Neural cell (in vitro differentiated cells): Measurements from ENCODE around the gene CRCP.

ENCODE experiments used
- CTCF ChIP-seq: fragments of 450-650 bp; IDR thresholded peaks from 2 replicates; pipeline ENCODE4 v1.5.1; 2014; ENCODE audit warnings: antibody characterized with exemption, mild to moderate bottlenecking, moderate library complexity; ENCODE audit not compliant: poor library complexity, severe bottlenecking
- EP300 ChIP-seq: fragments of 450-650 bp; conservative IDR thresholded peaks from 2 replicates; pipeline ENCODE4 v1.6.1; 2014; ENCODE audit warnings: antibody characterized with exemption, mild to moderate bottlenecking, moderate library complexity; ENCODE audit not compliant: poor library complexity, severe bottlenecking
- RAD21 ChIP-seq: fragments of 450-650 bp; conservative IDR thresholded peaks from 2 replicates; pipeline ENCODE4 v1.6.1; 2014; ENCODE audit warnings: antibody characterized with exemption, mild to moderate bottlenecking, moderate library complexity
- REST ChIP-seq: IDR thresholded peaks from 2 replicates; pipeline ENCODE4 v1.6.1; 2012; ENCODE audit warnings: borderline replicate concordance

DNA sequence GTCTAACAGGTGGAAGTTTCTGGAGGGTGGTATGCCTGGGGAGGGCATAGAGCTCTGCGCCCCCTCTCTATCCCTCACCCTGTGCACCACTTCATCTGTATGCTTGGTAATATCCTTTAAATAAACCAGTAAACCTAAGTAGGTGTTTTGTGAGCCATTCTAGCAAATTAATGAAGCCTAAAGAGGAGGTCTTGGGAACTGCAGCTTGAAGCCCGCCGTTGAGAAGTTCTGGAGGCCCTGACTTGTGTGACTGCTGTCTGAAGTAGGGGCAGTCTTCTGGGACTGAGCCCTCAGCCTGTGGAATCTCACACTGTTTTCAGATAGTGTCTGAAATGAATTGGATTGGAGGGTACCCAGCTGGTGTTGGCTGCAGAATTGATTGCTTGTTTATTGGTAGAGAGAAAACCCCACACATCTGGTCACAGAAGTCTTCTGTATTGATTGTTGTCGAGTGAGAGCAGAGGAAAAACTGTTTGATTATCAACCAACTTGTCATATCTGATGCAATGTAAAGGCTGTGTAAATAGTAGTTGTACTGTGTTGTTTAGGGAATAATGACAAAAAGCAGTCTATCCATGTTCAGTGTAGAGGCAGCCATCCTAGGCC, 4.7 kb downstream of the CRCP start:
- TF ChIP-seq CTCF (no peak), RAD21 (no peak), EP300 (no peak), REST (no peak)
